IMR-90 (cell line): Measurements from ENCODE around the gene BMP5. TPM values are rescaled to one million over a fixed set of nuclear protein-coding genes. Genes with fewer than 3 reads are reported as not detected.

ENCODE experiments used
- ATAC-seq: fragments of 200-7000 bp; cut with Tn5 transposase; 2 replicates; pipeline ENCODE4 v1.9.1; 2020; ENCODE audit warnings: low read depth, mild to moderate bottlenecking, moderate library complexity
- BruUV-seq: library from RNA; stranded (reverse); fragments of 400-500 nt; replicated peaks from 2 replicates; lab custom pipeline; 2021; lab: Mats Ljungman, UMichigan
- CTCF ChIA-PET: fragments of 300-600 bp; formaldehyde crosslinking; extraction: SDS; loops from one replicate; lab custom pipeline; 2021; ENCODE audit warnings: antibody characterized with exemption; lab: Yijun Ruan, JAX
- POLR2A ChIA-PET: fragments of 300-600 bp; sonication (Branson Sonifier 250); formaldehyde crosslinking; loops from one replicate; lab custom pipeline; 2022; ENCODE audit warnings: antibody characterized with exemption; ENCODE audit not compliant: unreplicated experiment; lab: Charles Lee
- DNase-seq: peaks from one replicate; pipeline ENCODE4 v3.0.0; 2013
- H2AFZ ChIP-seq: replicated peaks from 2 replicates; pipeline ENCODE3; 2013; ENCODE audit warnings: low read length, mild to moderate bottlenecking; ENCODE audit not compliant: poor library complexity
- H2AK5ac ChIP-seq: 2 replicates; pipeline ENCODE4 v1.6.1; 2013; ENCODE audit warnings: low read depth, low read length, inconsistent platforms
- H2AK9ac ChIP-seq: replicated peaks from 2 replicates; pipeline ENCODE3; 2013; ENCODE audit warnings: mild to moderate bottlenecking, low read depth, low read length, moderate library complexity; ENCODE audit not compliant: poor library complexity
- H2BK120ac ChIP-seq: 2 replicates; pipeline ENCODE4 v1.6.1; 2013; ENCODE audit warnings: low read depth, low read length, inconsistent platforms
- H2BK15ac ChIP-seq: 3 replicates; pipeline ENCODE4 v1.6.1; 2013; ENCODE audit warnings: low read depth, low read length, inconsistent platforms
- H2BK20ac ChIP-seq: 2 replicates; pipeline ENCODE4 v1.6.1; 2013; ENCODE audit warnings: low read depth, mild to moderate bottlenecking, inconsistent platforms, low read length, moderate library complexity
- H2BK5ac ChIP-seq: 2 replicates; pipeline ENCODE4 v1.6.1; 2013; ENCODE audit warnings: mild to moderate bottlenecking, low read depth, low read length, inconsistent platforms; ENCODE audit not compliant: poor library complexity, severe bottlenecking
- H3K14ac ChIP-seq: replicated peaks from 2 replicates; pipeline ENCODE4 v1.6.1; 2013; ENCODE audit warnings: low read depth, low read length, inconsistent platforms
- H3K18ac ChIP-seq: 2 replicates; pipeline ENCODE4 v1.6.1; 2013; ENCODE audit warnings: low read depth, low read length, control low read depth
- H3K23ac ChIP-seq: 2 replicates; pipeline ENCODE4 v1.6.1; 2013; ENCODE audit warnings: low read depth, low read length, inconsistent platforms
- H3K27ac ChIP-seq: 2 replicates; pipeline ENCODE4 v1.5.1; 2013; ENCODE audit warnings: mild to moderate bottlenecking, control low read depth, low read length; ENCODE audit not compliant: insufficient read depth
- H3K27me3 ChIP-seq: 2 replicates; pipeline ENCODE4 v1.6.1; 2013; ENCODE audit warnings: low read length; ENCODE audit not compliant: control insufficient read depth, insufficient read depth
- H3K36me3 ChIP-seq: 2 replicates; pipeline ENCODE4 v1.6.1; 2013; ENCODE audit warnings: low read length, mixed read lengths; ENCODE audit not compliant: control insufficient read depth, insufficient read depth
- H3K4ac ChIP-seq: 2 replicates; pipeline ENCODE4 v1.6.1; 2013; ENCODE audit warnings: low read depth, low read length, inconsistent platforms
- H3K4me1 ChIP-seq: 2 replicates; pipeline ENCODE4 v1.6.1; 2013; ENCODE audit warnings: low read length, mixed read lengths; ENCODE audit not compliant: control insufficient read depth, insufficient read depth
- H3K4me2 ChIP-seq: 2 replicates; pipeline ENCODE4 v1.6.1; 2013; ENCODE audit warnings: low read depth, mild to moderate bottlenecking, control low read depth, low read length, moderate library complexity
- H3K4me3 ChIP-seq: 2 replicates; pipeline ENCODE4 v1.5.1; 2013; ENCODE audit warnings: low read depth, mild to moderate bottlenecking, control low read depth, low read length, moderate library complexity; ENCODE audit not compliant: insufficient read depth
- H3K56ac ChIP-seq: 2 replicates; pipeline ENCODE4 v1.6.1; 2013; ENCODE audit warnings: low read length, inconsistent platforms; ENCODE audit not compliant: insufficient read depth; ENCODE audit errors: extremely low read depth
- H3K79me1 ChIP-seq, 2 experiments: 2 replicates each; pipeline ENCODE4 v1.6.1; 2013; ENCODE audit warnings: low read length in 2 of 2, inconsistent platforms in 1 of 2, low read depth in 1 of 2
- H3K9ac ChIP-seq: 2 replicates; pipeline ENCODE4 v1.6.1; 2013; ENCODE audit warnings: low read depth, low read length, control low read depth
- H3K9me1 ChIP-seq: 2 replicates; pipeline ENCODE4 v1.6.1; 2013; ENCODE audit warnings: low read length, inconsistent platforms; ENCODE audit not compliant: insufficient read depth
- H3K9me3 ChIP-seq: 2 replicates; pipeline ENCODE4 v1.6.1; 2013; ENCODE audit warnings: low read length; ENCODE audit not compliant: control insufficient read depth, insufficient read depth
- H4K20me1 ChIP-seq: 2 replicates; pipeline ENCODE4 v1.6.1; 2013; ENCODE audit warnings: low read length, inconsistent platforms; ENCODE audit not compliant: insufficient read depth
- H4K5ac ChIP-seq: 2 replicates; pipeline ENCODE4 v1.6.1; 2013; ENCODE audit warnings: mild to moderate bottlenecking, low read depth, low read length, control low read depth
- H4K8ac ChIP-seq, 2 experiments: 2 replicates each; pipeline ENCODE4 v1.6.1; 2013; ENCODE audit warnings: low read depth in 2 of 2, low read length in 2 of 2, control low read depth in 1 of 2, inconsistent platforms in 1 of 2
- H4K91ac ChIP-seq: 2 replicates; pipeline ENCODE4 v1.6.1; 2013; ENCODE audit warnings: low read depth, low read length, inconsistent platforms; ENCODE audit not compliant: insufficient read depth
- FOS ChIP-seq: fragments of 150-350 bp; IDR thresholded peaks from 2 replicates; pipeline ENCODE4 v1.6.1; 2016; ENCODE audit warnings: low read depth, low read length
- MAZ ChIP-seq: IDR thresholded peaks from 2 replicates; pipeline ENCODE4 v1.6.1; 2012; ENCODE audit warnings: low read depth, mild to moderate bottlenecking, low read length, improper control_type of control experiment, moderate library complexity, borderline replicate concordance
- WGBS, 2 experiments: methylation state at CpG; one replicate each; pipeline versions ENCODE4 v1.1.5 to v1.1.7; 2013; ENCODE audit warnings: missing lambda C conversion rate in 2 of 2; ENCODE audit not compliant: insufficient read length in 1 of 2; ENCODE audit errors: extremely low coverage in 2 of 2; 5-methylcytosine and 5-hydroxymethylcytosine counted together
- dilution Hi-C: fragments of 300-500 bp; cut with HindIII; formaldehyde crosslinking; loops from one replicate; pipeline ENCODE4 v1.14.3; 2018; ENCODE audit warnings: low sequenced_read_pairs; ENCODE audit not compliant: unreplicated experiment
- in situ Hi-C: fragments of 300-500 bp; cut with MboI; formaldehyde crosslinking; loops from 3 replicates; pipeline ENCODE4 v1.14.3; 2019; ENCODE audit warnings: low sequenced_read_pairs, inconsistent platforms, mixed read lengths
- intact Hi-C: fragments of 100-400 bp; cut with micrococcal nuclease; formaldehyde crosslinking; loops from 2 replicates; pipeline ENCODE4 v1.10.0; 2022
- polyA plus RNA-seq, 3 experiments: library from polyadenylated mRNA; depleted of rRNA; stranded (reverse); fragments of >200 nt; gene quantifications; 2 replicates each; pipeline ENCODE4 v1.2.3, GENCODE V29; 2012; ENCODE audit warnings: low replicate concordance in 1 of 3
- total RNA-seq: library from RNA; depleted of rRNA; stranded (reverse); fragments of >200 nt; gene quantifications from 2 replicates; pipeline ENCODE4 v1.2.3, GENCODE V29; 2012

BMP5 gene
- total and polyA plus RNA-seq, 2 of the 4 experiments (the other 2 are of a cell fraction) = under 0.01 to 0.02 TPM

DNA sequence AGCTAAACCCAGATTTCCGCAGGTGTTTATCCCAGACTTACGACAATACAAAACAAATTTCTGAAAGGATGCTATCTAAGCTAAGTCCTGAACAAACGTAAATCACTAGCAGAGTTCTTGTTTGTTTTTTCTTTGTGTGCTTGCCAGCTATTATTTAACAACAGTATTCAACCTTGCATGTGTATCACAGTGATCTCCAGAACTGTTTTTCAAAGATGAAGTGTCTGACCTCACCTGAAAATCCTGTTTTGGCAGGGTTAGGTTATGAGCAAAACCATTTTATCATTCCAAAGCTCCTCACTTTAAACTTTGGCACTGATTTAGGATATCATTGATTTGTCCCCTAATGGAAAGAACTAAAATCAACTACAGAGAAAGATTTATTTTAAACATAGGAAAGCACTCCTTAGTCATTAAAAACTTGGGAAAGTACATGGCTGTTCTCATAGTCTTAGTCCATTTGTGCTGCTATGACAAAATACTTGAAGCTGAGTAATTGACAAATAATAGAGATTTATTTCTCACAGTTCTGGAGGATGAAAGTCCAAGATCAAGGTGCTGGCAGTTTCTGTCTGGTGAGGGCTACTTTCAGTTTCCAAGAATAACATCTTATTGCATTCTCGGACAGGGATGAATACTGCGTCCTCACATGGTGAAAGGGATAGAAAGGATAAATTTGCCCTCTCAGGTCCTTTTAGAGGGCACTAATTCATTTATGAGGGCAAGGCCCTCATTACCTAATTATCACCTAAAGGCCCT is 20.8 kb upstream of the BMP5 start (continued):
- no peak for TF ChIP-seq FOS

DNA sequence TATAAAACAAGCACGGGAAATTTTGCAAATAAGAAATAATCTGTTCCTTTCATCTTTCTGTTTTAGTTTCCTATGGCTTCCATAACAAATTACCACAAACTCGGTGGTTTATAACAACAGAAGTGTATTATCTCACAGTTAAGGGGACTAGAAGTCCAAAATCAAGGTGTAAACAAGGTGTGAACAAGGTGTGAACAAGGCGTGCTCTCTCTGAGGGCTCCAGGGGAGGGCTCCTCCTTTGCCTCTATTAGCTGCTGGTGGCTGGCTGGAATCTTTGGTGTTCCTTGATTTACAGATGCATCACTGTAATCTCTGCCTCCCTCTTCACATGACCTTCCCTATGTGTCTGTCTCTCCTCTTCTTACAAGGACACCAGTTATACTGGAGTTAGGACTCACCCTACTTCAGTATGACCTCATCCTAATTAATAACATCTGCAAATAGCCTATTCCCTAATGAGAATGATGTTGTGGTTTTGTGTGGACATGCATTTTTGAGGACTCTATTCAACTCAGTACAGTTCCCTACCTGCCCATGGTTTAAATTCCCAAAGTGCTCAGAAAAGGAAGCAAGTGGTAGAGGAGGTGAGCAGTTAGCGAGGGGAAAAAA is 17.5 kb upstream of the BMP5 start:
- TF ChIP-seq FOS = no peak
- no peak for TF ChIP-seq MAZ
- no TSS peak for BruUV-seq

More for the DNA sequence above, 17.5 kb upstream of the BMP5 start:
- H4K5ac ChIP-seq = peak overlapping the region; percentile 7; the same call in 1 of the 2 replicates
- H3K27me3 ChIP-seq = no peaks in the 10 kb centered on the region
- no CpG with 5 or more reads among the region's 4 CpGs for WGBS, 2 experiments
- H2BK20ac ChIP-seq = peak overlapping the region; percentile 67; the same call in 1 of the 2 replicates
- H3K23ac ChIP-seq = no peak overlapping the region
- H4K20me1 ChIP-seq = no peaks in the 10 kb centered on the region
- H3K79me1 ChIP-seq = no peaks in the 10 kb centered on the region
- no peak overlapping the region for H3K27ac ChIP-seq
- no peaks in the 10 kb centered on the region for H3K9me3 ChIP-seq
- H3K4ac ChIP-seq = peak overlapping the region; percentile 36
- H3K14ac ChIP-seq = peak overlapping the region; percentile 35; the same call in 1 of the 2 replicates
- ATAC-seq (no peak), DNase-seq (peak; percentile 9)
- H2BK120ac ChIP-seq = peak overlapping the region; percentile 20
- H3K36me3 ChIP-seq = no peaks in the 10 kb centered on the region
- peak overlapping the region; percentile 23 for H2AFZ ChIP-seq
- intact Hi-C loops (no loop called here), in situ Hi-C loops (no loop called here), dilution Hi-C loops (no loop called here)
- no peak overlapping the region for H3K56ac ChIP-seq
- H3K9me1 ChIP-seq = no peaks in the 10 kb centered on the region
- CTCF ChIA-PET = no interaction called here
- peak overlapping the region; percentile 18 for H2BK5ac ChIP-seq
- peaks cover 6% of the 10 kb centered on the region; the same call in 1 of the 2 replicates for H3K4me1 ChIP-seq
- peak overlapping the region; percentile 52 for H3K18ac ChIP-seq
- no peak overlapping the region for H4K8ac ChIP-seq
- POLR2A ChIA-PET = no interaction called here
- peak overlapping the region; percentile 51; the same call in 1 of the 2 replicates for H2AK5ac ChIP-seq
- peak overlapping the region; percentile 62; the same call in 1 of the 3 replicates for H2BK15ac ChIP-seq
- H4K91ac ChIP-seq = peak overlapping the region; percentile 19; the same call in 1 of the 2 replicates
- H3K4me2 ChIP-seq = no peak overlapping the region
- H3K4me3 ChIP-seq = no peak overlapping the region
- H2AK9ac ChIP-seq = no peak overlapping the region
- no peak overlapping the region for H3K9ac ChIP-seq
